Measurements from ENCODE around the gene LRRC18. TPM values are rescaled to one million over a fixed set of nuclear protein-coding genes. Genes with fewer than 3 reads are reported as not detected.

Gene LRRC18
- total and polyA plus RNA-seq, 9 of the 15 experiments (the other 6 are each of a cell fraction or from before 2014, with no cell fraction given): not detected

DNA sequence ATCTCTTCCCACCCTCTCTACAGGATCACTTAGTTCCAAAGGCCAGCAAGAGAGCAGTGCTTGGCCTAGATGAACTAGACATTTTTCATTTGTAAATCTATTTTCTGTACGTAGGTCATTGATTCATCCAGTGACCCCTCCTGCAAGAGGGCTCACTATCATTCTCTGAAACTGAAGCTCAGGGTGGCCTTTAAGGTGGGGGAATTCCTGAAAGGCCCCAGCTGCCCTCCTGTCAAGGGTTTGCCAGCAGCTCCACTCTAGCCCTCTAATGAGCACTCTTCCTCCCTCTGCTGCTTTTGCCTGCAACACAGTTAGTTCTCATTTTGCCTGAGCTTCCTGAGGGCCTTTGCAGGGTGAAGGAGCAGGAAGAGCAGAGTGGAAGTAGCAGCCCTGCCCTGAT is 41.2 kb downstream of the LRRC18 start (continued):
- TF ChIP-seq E2F8 (IDR thresholded peaks at IDR 0.05; ENCODE audit: low read depth, partially characterized antibody) (no peak), SIX5 (IDR thresholded peaks at IDR 0.05; ENCODE audit: borderline replicate concordance in 1 of 2, insufficient read depth in 1 of 2, low read depth in 1 of 2, low read length in 2 of 2) (no peak), SAP30 (IDR thresholded peaks at IDR 0.05; ENCODE audit: borderline replicate concordance, insufficient read depth, low read depth, low read length, poor library complexity, severe bottlenecking) (no peak), EGR1 (conservative IDR thresholded peaks at IDR 0.05) (no peak), MTA2 (IDR thresholded peaks at IDR 0.05; ENCODE audit: low read depth) (no peak)
- TF ChIP-seq, protein P1, sequence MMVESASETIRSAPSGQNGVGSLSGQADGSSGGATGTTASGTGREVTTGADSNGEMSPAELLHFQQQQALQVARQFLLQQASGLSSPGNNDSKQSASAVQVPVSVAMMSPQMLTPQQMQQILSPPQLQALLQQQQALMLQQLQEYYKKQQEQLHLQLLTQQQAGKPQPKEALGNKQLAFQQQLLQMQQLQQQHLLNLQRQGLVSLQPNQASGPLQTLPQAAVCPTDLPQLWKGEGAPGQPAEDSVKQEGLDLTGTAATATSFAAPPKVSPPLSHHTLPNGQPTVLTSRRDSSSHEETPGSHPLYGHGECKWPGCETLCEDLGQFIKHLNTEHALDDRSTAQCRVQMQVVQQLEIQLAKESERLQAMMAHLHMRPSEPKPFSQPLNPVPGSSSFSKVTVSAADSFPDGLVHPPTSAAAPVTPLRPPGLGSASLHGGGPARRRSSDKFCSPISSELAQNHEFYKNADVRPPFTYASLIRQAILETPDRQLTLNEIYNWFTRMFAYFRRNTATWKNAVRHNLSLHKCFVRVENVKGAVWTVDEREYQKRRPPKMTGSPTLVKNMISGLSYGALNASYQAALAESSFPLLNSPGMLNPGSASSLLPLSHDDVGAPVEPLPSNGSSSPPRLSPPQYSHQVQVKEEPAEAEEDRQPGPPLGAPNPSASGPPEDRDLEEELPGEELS (CRISPR knock-in tag; IDR thresholded peaks at IDR 0.05; ENCODE audit: borderline replicate concordance): no peak

All from K562 (cell line).